Endodermal cell (in vitro differentiated cells): Measurements from ENCODE around the gene PFN2. TPM values are rescaled to one million over a fixed set of nuclear protein-coding genes. Genes with fewer than 3 reads are reported as not detected.

ENCODE experiments used
- DNase-seq: peaks from one replicate; pipeline ENCODE4 v3.0.0-alpha.2; 2017
- H3K27ac ChIP-seq: 2 replicates; pipeline ENCODE4 v1.5.1; 2013; ENCODE audit warnings: mild to moderate bottlenecking, low read depth, low read length, moderate library complexity
- H3K27me3 ChIP-seq: 2 replicates; pipeline ENCODE4 v1.6.1; 2013; ENCODE audit warnings: mild to moderate bottlenecking, low read length, moderate library complexity; ENCODE audit not compliant: insufficient read depth, control insufficient read depth, poor library complexity, severe bottlenecking
- H3K36me3 ChIP-seq: 2 replicates; pipeline ENCODE4 v1.7.0; 2013; ENCODE audit warnings: mild to moderate bottlenecking, low read length, moderate library complexity; ENCODE audit not compliant: control insufficient read depth, insufficient read depth
- H3K4me1 ChIP-seq: one replicate; pipeline ENCODE4 v1.7.0; 2013; ENCODE audit warnings: low read length; ENCODE audit not compliant: control insufficient read depth, insufficient read depth
- H3K4me3 ChIP-seq: 2 replicates; pipeline ENCODE4 v1.5.1; 2013; ENCODE audit warnings: mild to moderate bottlenecking, low read length, moderate library complexity
- H3K9ac ChIP-seq: 2 replicates; pipeline ENCODE4 v1.6.1; 2013; ENCODE audit warnings: mild to moderate bottlenecking, low read length, moderate library complexity; ENCODE audit not compliant: poor library complexity, severe bottlenecking; ENCODE audit errors: extremely low read depth
- H3K9me3 ChIP-seq: 2 replicates; pipeline ENCODE4 v1.6.1; 2013; ENCODE audit warnings: mild to moderate bottlenecking, low read length, moderate library complexity; ENCODE audit not compliant: control insufficient read depth
- H3K27ac Mint-ChIP-seq: 2 replicates; pipeline ENCODE4 v1.8.0; 2020; ENCODE audit warnings: mixed read lengths
- H3K27me3 Mint-ChIP-seq: 2 replicates; pipeline ENCODE4 v1.8.0; 2021; ENCODE audit warnings: mild to moderate bottlenecking, mixed read lengths; ENCODE audit not compliant: insufficient read depth
- H3K36me3 Mint-ChIP-seq: 2 replicates; pipeline ENCODE4 v1.8.0; 2020; ENCODE audit warnings: low read depth, mixed read lengths
- H3K4me1 Mint-ChIP-seq: 2 replicates; pipeline ENCODE4 v1.8.0; 2020; ENCODE audit warnings: mixed read lengths
- H3K4me3 Mint-ChIP-seq: 2 replicates; pipeline ENCODE4 v1.8.0; 2020; ENCODE audit warnings: mild to moderate bottlenecking, moderate library complexity, mixed read lengths
- H3K9me3 Mint-ChIP-seq: 2 replicates; pipeline ENCODE4 v1.8.0; 2020; ENCODE audit warnings: mild to moderate bottlenecking, mixed read lengths
- CTCF ChIP-seq: fragments of 200-600 bp; sonication (generic); conservative IDR thresholded peaks from 2 replicates; pipeline ENCODE4 v1.5.0; 2021; ENCODE audit warnings: antibody characterized with exemption, mild to moderate bottlenecking
- WGBS, 2 experiments: methylation state at CpG; one replicate each; pipeline versions ENCODE4 v1.1.5 to v1.1.7; 2013; ENCODE audit warnings: missing lambda C conversion rate in 2 of 2, mixed read lengths in 1 of 2; ENCODE audit not compliant: insufficient coverage in 1 of 2, insufficient read length in 1 of 2; 5-methylcytosine and 5-hydroxymethylcytosine counted together
- total RNA-seq, 2 donors: library from RNA; stranded (reverse); fragmentation: NEBNext Ultra II Directional in 1 of 2; extraction: Animal tissue kit (Norgen Biotek cat#: 25700) in 1 of 2; gene quantifications; 2 replicates in 1 of 2; 3 replicates in 1 of 2; pipeline ENCODE4 v1.2.1, GENCODE V29; 2021

Gene PFN2
- total RNA-seq, 2 donors from 2014 or later = 144 to 157 TPM

GRCh38 chr3:149919509-149919908, 51.2 kb downstream of the PFN2 start:
- 100% methylated on average over 3 of the region's 3 CpGs; no CpG with 5 or more reads in 1 of the 2 experiments for WGBS, 2 experiments
- Histone ChIP-seq H3K9me3 (no peaks in the 10 kb centered on the region), H3K27ac (no peak overlapping the region), H3K4me3 (no peak overlapping the region), H3K36me3 (no peaks in the 10 kb centered on the region), H3K27me3 (no peaks in the 10 kb centered on the region), H3K4me1 (no peaks in the 10 kb centered on the region), H3K9ac (no peak overlapping the region)
- Mint-ChIP-seq H3K27me3 (no peaks in the 10 kb centered on the region), H3K4me1 (no peaks in the 10 kb centered on the region), H3K36me3 (peaks cover 20% of the 10 kb centered on the region), H3K27ac (no peak overlapping the region), H3K4me3 (no peak overlapping the region), H3K9me3 (no peaks in the 10 kb centered on the region)
- no peak for DNase-seq
- no peak for TF ChIP-seq CTCF

GRCh38 chr3:149917124-149917667, 53.5 kb downstream of the PFN2 start:
- Histone ChIP-seq H3K9me3 (no peaks in the 10 kb centered on the region), H3K27ac (no peak overlapping the region), H3K4me3 (no peak overlapping the region), H3K4me1 (no peaks in the 10 kb centered on the region), H3K27me3 (no peaks in the 10 kb centered on the region), H3K9ac (no peak overlapping the region), H3K36me3 (no peaks in the 10 kb centered on the region)
- Mint-ChIP-seq H3K9me3 (no peaks in the 10 kb centered on the region), H3K36me3 (peaks cover 22% of the 10 kb centered on the region), H3K27me3 (no peaks in the 10 kb centered on the region), H3K27ac (no peak overlapping the region), H3K4me3 (no peak overlapping the region), H3K4me1 (no peaks in the 10 kb centered on the region)
- DNase-seq = no peak
- WGBS, 2 experiments = 96% methylated on average over 3 to 5 of the region's 5 CpGs
- no peak for TF ChIP-seq CTCF

Other genes starting within 250 kb of the PFN2 start
- 10 to 100 TPM; 65.3 to 77.0 TPM for gene COMMD2, start 218.4 kb downstream of the PFN2 start, total RNA-seq
- gene ANKUB1, start 178.3 kb downstream of the PFN2 start, total RNA-seq = not detected
- gene RNF13, start 157.7 kb downstream of the PFN2 start, total RNA-seq = 10 to 100 TPM; 21.3 to 32.7 TPM